ENCODE results near the gene SEZ6L2. TPM values are rescaled to one million over a fixed set of nuclear protein-coding genes. Genes with fewer than 3 reads are reported as not detected.

Gene SEZ6L2
- total and polyA plus RNA-seq, 2 of the 8 experiments (the other 6 are each of a cell fraction or from before 2014, with no cell fraction given): 43.5 to 47.7 TPM

DNA sequence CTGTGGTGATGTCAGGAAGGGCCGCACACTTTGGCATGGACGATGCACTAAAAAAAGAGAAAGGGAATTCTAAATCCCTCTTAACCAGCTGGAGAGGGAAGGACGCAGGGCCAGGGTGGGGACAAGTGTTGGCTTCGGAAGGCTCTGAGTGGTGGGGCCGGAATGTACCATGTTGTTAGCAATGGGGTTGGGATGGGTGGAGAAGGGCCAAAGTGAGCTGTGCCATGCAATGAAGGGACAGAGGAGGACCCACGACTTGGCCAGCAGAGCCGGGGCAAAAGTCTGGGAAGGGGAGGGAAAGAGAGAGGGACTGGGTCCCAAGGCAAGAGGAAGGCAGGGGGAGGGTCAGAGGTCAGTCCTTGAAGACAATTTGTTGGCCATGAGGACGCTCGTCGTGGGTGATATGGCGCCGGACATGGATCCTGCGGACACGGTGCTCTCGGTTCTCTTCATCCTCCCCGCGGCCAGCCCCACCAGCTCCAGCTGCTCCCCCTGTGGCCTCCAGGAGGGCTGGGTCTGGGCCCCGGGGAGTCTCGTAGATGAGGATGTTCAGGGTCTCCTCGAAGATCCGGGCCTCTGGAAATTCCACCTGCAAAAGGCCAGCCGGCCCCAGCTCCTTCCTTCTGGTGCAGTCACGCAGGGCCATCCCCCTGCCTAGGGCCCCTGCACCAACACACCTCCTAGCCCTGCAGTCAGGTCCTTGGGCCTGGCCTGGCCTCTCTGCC, 7.3 kb upstream of the SEZ6L2 start:
- H3K4me1 ChIP-seq (replicated peaks in 1 of 4; ENCODE audit: control insufficient read depth in 3 of 4, insufficient read depth in 4 of 4, low read length in 3 of 4): peaks cover 0 to 3% (median under 1%) of the 10 kb centered on the region in 4 experiments; a peak in 2 of 7 replicates
- H2BK12ac ChIP-seq (ENCODE audit: low read depth, low read length): no peak overlapping the region
- no peak overlapping the region for H3K4me2 ChIP-seq (ENCODE audit: insufficient read depth in 1 of 2, low read depth in 2 of 2, low read length in 2 of 2)
- no peaks in the 10 kb centered on the region for H3K23me2 ChIP-seq (ENCODE audit: low read depth, low read length)
- H4K20me1 ChIP-seq (replicated peaks in 1 of 2; ENCODE audit: control insufficient read depth in 1 of 2, insufficient read depth in 2 of 2, low read length in 2 of 2): no peaks in the 10 kb centered on the region
- 95% methylated on average over 23 of the region's 23 CpGs; no CpG with 5 or more reads in 1 of the 2 experiments for WGBS, 2 experiments (ENCODE audit: extremely low coverage in 1 of 2, insufficient coverage in 1 of 2, insufficient read length in 1 of 2, insufficient replicate concordance in 2 of 2, low coverage in 1 of 2, low lambda C conversion rate in 2 of 2, missing lambda C conversion rate in 1 of 2)
- no peak overlapping the region for H4K5ac ChIP-seq (ENCODE audit: insufficient read length, low read depth, low read length)
- FAIRE-seq (no peak), DNase-seq (ENCODE audit: low read depth in 1 of 2, low spot score in 2 of 2) (no peak)
- H3K79me1 ChIP-seq (ENCODE audit: low read depth, low read length): 0 out of 2 replicates have a peak, but pooled peaks cover 2% of the 10 kb centered on the region
- no peaks in the 10 kb centered on the region for H3K79me2 ChIP-seq (ENCODE audit: control insufficient read depth in 1 of 2, insufficient read depth in 2 of 2, low read length in 2 of 2)
- H3K9ac ChIP-seq (replicated peaks in 1 of 4; ENCODE audit: extremely low read depth in 1 of 4, low read depth in 3 of 4, low read length in 3 of 4): no peak overlapping the region
- H3K9me3 ChIP-seq (ENCODE audit: insufficient read depth in 2 of 2, low read depth in 1 of 2, low read length in 1 of 2): no peaks in the 10 kb centered on the region
- no peak overlapping the region for H3K18ac ChIP-seq (ENCODE audit: extremely low read depth, low read length)
- CTCF ChIA-PET (ENCODE audit: partially characterized antibody): interaction anchor here (1.3 to 2.7 kb wide), 3 partner anchors 10 to 112 kb away, joined by 4 to 9 read pairs (median 4); no protein-coding TSS in a partner anchor
- no peak overlapping the region for H3K23ac ChIP-seq (ENCODE audit: insufficient read length)
- H3K4ac ChIP-seq (replicated peaks; ENCODE audit: insufficient read length, low read depth, low read length): no peak overlapping the region
- H3K36me3 ChIP-seq (ENCODE audit: control insufficient read depth in 2 of 4, insufficient read depth in 4 of 4, low read length in 3 of 4): peaks cover 0 to 4% (median 0%) of the 10 kb centered on the region in 4 experiments; a peak in 2 of 8 replicates
- no peak overlapping the region for H2BK15ac ChIP-seq (ENCODE audit: low read length)
- no peak overlapping the region for H4K8ac ChIP-seq (ENCODE audit: extremely low read depth, insufficient read depth, low read length)
- no peak overlapping the region for H2AK5ac ChIP-seq (ENCODE audit: low read depth, low read length)
- no peak overlapping the region for H3K14ac ChIP-seq (ENCODE audit: insufficient read length)
- H3K27me3 ChIP-seq (replicated peaks in 1 of 4; ENCODE audit: control insufficient read depth in 3 of 4, extremely low read depth in 1 of 4, insufficient read depth in 3 of 4, low read length in 3 of 4): no peaks in the 10 kb centered on the region
- no peak overlapping the region for H3K56ac ChIP-seq (replicated peaks; ENCODE audit: insufficient read length, low read depth, low read length)
- POLR2A ChIA-PET (ENCODE audit: partially characterized antibody): interaction anchor here (0.6 to 2.1 kb wide), 6 partner anchors 10 to 114 kb away, joined by 3 to 7 read pairs (median 4); no protein-coding TSS in a partner anchor
- H2BK20ac ChIP-seq (ENCODE audit: low read length): no peak overlapping the region
- H4K91ac ChIP-seq (replicated peaks; ENCODE audit: insufficient read length, low read length): no peak overlapping the region
- no peak overlapping the region for H3K4me3 ChIP-seq (ENCODE audit: extremely low read depth in 1 of 4, insufficient read depth in 2 of 4, low read depth in 3 of 4, low read length in 4 of 4)
- H2AFZ ChIP-seq (ENCODE audit: low read length): no peak overlapping the region
- no peak overlapping the region for H3K27ac ChIP-seq (ENCODE audit: low read depth, low read length)
- no peak overlapping the region for H2BK120ac ChIP-seq (replicated peaks; ENCODE audit: low read depth, low read length)
- TF ChIP-seq KDM1A (IDR thresholded peaks at IDR 0.05; ENCODE audit: borderline replicate concordance, low read length) (no peak), SP1 (IDR thresholded peaks at IDR 0.05; ENCODE audit: low read depth, low read length) (no peak), CEBPB (IDR thresholded peaks at IDR 0.05; ENCODE audit: low read depth, low read length) (no peak), MAFK (IDR thresholded peaks at IDR 0.05; ENCODE audit: low read depth, low read length) (no peak)
- H2BK5ac ChIP-seq (ENCODE audit: low read depth, low read length): no peak overlapping the region
